GM04503 (cell line): ENCODE data around the gene FUBP3.
A peak's percentile ranks its signal among the peaks of the same experiment; 100 is the strongest.

Experiments
- DNase-seq: peaks from one replicate; pipeline ENCODE4 v3.0.0-alpha.2; 2012; ENCODE audit warnings: low read depth

Gene FUBP3

DNA sequence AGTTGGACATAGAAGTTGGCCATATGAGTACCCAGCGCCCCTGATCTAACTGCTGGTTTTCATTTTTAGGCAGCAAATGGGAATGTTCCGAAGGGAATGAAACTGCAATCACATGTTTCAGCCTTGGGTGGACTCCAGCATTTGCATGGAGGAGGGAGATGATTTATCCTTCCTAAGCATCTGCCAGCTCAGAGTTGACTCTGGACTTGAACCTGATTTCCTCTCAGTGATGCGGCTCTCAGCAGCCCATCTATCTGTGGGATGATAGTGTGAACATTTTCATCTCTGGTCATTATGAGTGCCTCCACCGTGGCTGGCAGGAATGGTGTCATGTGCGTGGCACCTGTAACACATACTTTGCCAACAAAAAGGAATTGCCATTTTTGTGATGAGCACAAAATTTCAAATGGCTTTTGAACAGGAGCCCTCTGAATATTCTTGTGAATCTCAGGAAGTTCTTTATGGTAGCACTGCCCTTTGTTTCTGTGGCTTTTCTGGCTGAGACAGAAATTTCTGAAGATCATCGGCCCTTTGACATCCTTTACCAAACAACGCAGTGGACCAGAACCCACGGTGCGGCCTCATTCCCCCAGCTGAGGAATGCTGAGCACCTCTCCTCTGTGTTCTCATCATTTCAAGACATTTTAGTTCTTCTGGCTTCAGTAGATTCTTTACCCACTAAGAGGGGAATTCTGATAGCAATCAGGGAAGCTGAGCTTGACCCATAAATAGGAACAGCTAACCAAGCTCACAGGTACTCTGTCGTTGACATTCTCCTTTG, 28.5 kb downstream of the FUBP3 start:
- DNase-seq: peak; percentile 21

DNA sequence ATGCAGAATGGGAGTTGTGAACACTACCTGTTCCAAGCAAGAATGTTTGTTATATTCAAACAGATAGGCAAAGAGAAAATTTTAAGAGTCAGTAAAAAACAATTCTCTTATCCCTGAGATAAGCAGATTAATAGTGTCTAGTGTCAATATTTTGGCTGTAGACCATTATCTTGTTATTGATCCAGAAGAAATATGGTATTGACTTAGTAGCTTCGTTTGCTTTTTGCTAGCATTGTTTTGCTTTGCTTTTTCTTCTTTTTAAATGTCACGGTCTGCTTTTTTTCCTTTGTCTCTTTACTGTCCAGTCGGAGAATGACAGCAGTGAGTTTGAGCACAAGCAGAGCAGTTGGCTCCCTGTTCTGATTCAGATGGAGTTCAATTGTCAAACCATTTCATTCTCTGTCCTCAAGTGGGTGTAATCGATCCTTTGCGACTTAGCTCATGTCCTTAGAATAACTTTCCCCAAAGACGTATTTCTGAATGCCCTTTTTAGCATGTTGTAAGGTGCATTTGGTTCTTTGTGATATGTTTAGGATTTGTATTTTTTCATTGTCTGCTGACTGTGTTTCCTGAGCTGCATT, 29.3 kb downstream of the FUBP3 start:
- no peak for DNase-seq

DNA sequence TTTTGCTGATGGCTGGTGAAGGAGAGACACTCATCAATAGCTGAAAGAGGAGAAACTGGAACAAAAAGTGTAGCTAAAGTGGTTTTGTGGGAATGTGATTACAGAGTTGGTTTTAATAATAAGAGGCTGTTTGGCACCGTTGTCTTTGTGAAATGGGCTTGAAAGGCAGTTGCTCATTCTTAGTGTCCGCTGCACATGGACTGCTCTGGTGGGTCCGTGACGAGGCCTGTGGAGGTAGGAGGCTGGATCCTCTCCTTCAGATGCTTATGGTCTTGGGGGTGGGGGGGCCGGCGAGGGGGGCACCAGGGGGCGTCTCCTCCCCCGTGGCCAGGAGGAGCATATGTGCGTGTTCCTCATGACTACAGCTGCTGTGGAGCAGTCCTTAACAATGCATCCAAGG, 29.8 kb downstream of the FUBP3 start:
- DNase-seq: no peak

DNA sequence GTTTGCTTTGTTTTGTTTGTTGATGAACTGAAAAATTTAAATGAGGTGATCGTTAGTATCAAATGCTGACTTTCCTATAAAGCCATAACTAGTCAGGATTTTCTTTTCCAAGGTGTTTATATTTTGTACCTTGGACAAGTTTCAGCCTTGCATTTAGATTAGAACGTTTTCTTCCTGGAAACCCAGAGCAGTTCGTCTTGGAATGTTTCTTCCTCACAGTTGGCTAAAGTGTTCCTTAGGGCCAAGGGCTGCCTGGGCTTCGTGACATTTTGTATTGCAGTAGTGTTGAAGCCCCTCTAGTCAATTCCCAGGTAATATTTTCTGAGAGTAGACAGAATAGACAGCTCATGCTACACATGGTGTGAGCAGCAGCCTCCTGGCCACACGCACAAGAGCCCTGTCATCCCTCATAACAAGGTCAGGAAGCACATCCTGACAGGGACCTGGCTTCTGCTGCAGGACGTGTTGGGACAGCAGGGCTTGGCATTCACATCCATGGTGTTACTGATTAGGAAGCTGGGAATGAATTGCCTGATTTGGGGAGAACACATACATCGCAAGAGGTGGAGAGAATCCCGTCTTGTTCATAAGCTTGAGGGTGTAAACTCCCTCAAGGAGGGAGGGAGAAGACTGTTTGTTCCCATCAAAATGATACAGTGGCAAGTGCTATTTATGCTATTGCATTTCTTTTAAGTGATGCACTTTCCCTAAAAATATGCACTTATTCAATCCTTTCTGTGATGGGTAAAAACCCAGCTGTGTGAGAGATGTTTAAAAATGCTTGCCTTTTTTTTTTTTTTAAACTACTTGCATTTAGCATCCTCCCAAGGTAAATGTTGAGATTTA, 31.7 kb downstream of the FUBP3 start:
- DNase-seq: no peak

DNA sequence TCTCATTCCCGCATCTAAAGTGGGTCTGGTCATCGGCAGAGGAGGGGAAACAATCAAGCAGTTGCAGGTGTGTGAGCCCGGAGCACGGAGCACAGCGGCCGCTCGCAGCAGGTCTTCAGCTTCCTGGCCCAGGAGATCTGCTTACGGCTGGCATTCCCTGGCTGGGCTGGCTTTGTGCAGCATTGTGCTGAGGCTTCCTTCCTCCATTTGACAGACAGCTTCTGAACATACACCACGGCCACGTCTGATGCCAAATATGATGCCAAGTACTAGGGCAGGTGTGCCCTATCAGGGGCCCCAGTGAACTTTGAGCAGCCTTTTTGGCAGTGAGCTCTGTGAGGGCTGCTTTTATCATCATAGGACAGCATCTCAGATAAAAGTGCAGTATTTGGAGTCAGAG, 37.1 kb downstream of the FUBP3 start:
- no peak for DNase-seq

DNA sequence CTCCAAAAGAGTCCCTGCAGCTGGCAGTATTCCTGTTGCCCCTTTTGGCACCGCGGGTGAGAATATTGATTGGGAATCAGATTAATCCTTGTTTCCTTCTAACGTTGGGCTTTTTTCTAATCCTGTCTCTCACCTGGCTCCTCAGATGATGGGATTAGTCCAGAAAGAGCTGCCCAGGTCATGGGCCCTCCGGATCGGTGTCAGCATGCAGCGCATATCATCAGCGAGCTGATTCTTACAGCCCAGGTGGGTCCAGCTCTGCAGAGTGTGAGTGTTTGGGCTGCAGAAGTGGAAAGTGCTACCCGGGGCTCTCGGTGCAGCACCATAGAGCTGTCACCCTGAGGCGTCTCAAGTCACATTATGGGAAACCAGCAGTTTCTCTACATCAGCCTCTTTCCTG, 44.1 kb downstream of the FUBP3 start:
- no peak for DNase-seq

DNA sequence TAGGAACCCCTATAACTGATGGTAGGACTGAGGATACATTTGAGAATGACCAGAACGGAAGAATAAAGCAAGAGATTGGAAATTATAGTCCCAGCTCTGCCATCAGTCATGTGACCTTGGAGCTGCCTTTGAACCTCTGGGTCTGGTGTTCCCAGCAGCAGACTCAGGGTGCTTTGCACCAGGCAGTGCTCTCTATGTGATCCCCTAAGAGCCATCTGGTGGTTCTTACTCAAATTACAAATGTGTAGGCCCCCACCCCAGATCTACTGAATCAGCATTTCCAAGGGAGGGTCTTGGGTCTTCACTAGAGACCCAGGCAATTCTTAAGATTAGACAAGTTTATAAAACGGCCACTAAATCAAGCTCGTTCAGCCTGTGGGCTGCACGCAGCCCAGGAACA, 44.8 kb downstream of the FUBP3 start:
- DNase-seq: no peak

DNA sequence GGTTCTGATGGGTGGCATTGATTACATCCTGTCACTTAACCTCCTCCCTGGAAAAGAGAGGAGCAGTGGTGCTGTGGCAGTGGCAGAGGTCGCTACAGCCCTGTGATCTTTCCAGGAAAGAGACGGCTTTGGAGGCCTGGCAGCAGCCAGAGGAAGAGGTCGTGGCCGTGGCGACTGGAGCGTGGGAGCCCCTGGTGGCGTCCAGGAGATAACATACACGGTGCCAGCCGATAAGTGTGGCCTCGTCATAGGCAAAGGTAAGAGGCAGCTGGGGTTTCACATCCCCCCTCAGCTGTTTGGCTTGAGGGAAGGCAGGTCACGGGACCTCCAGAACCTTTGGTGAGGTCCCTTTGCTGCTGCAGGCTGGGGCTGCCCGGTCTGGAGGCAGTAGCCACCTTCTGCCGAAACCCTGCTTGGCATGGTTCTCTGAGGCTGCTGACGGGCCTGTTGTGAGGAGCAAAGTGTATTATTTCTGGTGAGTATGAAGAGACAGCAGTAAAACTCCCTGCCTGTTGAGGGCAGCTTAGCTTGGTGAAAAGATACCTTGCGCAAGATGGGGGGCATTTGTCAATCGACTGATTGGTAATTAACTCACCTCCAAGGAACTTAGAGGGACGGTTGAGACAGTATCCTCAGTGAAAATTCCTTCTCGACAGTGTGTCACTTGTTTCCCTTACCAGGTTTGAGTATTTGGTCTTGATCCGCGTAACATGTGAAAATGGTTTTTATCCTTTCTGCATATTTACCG, 47.0 kb downstream of the FUBP3 start:
- DNase-seq: no peak

DNA sequence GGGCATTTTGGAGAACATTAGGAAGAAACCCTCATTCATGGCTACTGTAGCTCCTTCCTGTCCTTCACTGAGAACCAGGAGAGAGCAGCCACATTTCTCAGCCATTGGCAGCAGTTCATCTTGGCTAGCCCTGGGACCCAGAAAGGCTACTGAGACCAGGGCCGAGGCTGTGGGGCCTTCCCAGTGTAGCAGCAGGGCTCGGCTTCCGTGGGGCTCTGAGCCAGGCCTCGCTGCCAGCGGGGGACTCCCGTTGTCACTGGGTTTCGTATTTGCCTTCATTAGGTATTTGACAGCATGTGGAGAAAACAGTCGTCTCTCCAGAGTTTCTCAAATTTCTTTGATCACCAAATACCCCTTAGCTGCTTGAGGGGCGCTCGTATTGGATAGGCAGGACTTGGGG, 47.7 kb downstream of the FUBP3 start:
- no peak for DNase-seq

DNA sequence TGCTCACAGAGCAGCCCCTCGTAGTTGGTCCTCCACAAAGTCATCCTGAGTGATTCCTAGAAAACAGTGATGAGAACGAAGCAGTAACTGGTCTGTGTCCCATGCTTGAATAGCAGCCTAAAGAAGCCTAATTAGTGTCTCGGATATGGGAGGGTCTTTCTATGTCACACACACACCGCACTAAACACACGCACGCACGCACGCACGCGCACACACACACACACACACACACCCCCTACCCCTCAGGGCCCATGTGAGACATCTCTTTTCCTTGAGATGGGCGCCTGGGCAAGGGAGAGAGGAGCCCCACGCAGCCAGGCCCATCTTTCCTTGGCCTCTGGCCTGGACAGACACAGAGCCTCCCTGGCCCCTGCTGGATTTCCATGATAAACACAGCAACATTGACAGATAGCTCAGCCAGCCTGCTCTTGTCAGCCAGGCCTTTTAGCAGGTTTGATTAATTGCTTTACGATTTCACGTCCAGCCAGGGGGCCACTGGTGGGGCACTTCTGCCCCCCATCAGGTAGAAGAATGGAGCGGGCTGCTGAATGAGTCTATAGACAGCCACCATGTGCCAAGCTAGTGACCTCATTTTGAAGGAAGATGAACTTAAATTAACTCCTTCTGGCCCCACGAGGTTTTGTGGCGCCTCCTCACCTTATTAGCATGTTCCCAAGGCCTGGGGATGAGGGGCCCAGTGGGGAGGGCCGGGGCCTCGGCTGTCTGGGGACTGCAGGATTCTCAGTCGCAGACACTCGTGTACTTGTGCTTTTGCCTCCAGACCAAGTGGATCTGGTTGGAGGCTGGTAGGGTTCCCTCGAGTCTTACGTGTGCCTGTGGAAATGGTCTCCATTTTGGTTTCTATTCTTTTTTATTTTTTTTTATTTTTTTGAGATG, 48.8 kb downstream of the FUBP3 start:
- peak; percentile 23 for DNase-seq

DNA sequence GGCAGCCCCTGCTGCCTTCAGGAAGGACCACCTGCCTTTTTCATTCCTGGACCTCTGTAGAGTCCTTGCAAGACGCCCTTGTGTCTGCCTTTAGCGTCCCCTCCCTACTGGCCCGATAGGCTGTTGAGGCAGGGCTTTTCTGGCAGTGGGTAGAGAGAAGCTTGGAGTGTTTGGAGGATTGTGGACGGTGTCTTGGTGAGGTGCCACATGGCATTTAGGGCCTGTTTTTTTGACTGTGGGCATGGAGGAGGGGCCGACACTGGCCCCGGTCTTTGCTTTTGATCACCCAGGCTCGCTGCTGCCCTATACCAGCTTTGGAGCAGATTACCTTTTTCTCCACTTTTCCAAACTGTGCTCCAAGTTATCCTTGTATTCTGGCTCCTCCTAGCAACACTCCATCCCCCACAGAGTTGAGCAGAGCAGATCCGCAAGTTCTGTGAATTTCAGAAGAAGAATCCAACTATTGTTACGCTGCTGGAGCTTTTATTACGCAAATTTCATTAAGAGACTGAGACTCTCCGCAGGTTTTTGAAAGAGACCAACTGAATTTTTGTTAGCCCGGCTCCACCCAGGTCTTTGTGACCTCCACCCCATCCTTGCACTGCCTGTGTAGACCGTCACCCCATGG, 50.2 kb downstream of the FUBP3 start:
- no peak for DNase-seq

DNA sequence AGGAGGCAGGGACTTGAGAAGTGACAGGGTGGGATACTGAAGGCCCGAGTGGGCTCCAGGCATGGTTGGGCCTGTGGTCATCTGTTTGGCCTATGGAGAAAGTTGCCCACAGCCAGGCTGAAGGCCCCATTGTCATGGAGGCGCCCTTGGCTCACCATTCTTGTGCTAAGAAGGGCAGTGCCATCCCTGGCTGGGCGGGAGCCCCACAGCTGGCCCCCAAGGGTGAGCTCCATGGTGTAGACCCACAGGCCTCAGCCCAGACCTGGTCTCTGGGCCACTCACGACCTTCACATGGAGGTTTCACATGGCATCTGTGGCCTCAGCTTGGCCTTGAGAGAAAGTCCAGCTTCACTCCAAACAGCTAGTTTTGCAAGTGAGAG, 50.7 kb downstream of the FUBP3 start:
- DNase-seq: no peak

DNA sequence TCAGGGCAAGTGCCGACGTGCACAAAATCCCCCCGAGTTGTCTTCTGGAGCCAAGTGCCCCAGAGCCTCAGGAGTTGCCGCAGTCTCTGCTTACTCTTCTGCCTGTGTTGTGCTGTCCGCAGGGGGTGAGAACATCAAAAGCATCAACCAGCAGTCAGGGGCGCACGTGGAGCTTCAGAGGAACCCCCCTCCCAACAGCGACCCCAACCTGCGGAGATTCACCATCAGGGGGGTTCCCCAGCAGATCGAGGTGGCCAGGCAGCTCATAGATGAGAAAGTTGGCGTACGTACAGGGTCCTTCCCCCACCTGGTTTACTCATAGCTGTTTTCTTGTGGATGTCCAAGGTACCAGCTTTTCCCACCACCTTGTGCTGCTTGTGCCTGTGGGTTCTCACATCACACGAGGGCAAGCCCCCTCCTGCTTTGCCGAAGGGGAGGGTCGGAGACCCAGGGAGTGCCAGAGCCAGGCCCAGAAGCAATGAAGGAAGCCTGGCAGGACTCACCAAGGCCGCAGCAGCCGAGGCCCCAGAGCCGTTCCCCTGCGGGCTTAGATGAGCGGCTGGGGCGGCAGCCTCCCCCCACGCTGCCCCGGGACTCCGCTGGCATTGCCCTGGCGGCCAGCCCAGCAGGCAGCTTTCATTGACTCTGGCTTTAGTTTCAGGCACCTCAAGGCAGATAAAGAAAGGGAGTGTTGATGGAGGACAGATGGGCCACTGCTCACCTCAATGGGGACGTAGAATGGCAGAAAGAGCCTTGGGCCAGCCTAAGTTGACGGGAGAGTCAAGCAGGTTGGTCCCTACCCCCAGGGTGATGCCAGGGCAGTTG, 51.3 kb downstream of the FUBP3 start:
- no peak for DNase-seq

DNA sequence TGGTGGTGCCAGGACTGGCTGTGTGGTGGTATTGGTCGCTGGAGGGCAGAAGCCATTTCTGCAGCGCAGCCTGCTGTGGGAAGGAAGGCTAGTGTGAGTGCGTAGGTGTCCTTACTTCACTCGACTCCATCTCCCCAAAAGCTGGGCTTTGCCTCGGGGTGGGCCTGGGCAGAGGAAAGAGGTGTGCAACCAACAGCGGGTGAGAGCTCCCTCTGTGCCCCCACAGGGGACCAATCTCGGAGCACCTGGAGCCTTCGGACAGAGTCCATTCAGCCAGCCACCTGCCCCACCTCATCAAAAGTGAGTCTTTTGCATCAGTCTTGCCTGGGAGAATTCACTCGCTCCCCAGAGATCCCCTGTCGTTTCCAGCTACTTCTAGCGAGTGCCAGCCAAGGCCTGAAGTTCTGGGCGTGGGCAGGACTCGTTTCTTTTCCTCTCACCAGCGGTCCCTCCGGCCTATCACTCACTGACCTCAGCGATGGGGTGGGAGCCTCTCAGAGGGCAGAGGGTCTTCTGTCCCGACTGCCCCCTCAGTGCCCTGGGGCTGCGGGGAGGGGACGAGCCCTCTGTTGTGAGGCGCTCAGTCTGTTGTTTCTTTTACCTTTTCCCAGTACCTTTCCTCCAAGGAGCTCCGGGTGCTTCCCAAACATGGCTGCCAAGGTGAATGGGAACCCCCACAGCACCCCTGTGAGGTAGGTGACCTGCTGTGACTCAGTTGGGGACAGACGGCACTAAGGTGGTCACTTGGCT, 52.1 kb downstream of the FUBP3 start:
- no peak for DNase-seq

DNA sequence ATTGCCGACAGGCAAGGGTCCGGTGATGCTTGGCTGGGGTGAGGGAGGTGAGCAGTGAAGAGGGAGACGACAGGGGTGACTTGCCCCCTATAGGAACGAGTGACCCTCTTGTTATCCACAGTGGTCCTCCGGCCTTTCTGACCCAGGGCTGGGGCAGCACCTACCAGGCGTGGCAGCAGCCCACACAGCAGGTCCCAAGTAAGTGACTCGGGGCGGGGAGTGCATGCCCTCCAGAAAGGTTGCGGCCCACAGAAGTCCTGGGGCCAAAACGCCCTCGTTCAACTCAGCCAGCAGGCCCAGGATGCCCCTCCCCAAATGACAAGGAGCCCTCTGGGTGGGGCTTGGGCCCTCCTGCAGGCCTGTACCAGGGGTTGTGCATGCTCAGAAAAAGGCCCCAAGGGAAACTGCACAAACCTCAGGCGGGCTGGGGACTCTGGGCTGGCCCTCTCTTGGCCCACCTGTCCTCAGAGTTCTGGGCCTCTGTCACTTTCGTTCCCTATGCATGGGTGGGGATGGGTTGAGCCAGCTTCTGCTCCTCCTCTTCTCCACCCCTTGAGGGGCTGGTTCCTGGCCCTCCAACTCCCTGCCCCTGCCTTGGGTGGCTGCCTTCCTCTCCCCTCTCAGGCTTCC, 52.8 kb downstream of the FUBP3 start:
- DNase-seq: no peak

DNA sequence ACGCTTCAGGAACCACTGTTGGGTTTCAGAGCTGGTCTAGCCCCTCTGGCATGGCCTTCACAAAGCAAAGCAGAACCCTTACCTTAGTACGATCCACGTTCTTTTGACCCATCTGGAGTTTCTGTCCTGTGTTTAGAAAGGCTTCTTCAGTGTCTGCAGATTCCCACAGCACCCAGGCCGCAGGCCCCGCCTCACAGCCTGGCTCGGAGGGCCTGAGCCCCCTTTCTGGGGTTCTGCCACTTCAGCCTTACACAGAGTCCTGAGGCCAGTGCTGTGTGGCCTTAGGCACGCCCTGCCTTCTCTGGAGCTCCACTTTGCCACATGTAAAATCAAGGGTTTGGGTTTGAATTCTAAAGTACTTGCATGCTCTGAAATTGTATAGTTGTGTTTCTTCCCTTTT, 53.5 kb downstream of the FUBP3 start:
- DNase-seq: no peak

DNA sequence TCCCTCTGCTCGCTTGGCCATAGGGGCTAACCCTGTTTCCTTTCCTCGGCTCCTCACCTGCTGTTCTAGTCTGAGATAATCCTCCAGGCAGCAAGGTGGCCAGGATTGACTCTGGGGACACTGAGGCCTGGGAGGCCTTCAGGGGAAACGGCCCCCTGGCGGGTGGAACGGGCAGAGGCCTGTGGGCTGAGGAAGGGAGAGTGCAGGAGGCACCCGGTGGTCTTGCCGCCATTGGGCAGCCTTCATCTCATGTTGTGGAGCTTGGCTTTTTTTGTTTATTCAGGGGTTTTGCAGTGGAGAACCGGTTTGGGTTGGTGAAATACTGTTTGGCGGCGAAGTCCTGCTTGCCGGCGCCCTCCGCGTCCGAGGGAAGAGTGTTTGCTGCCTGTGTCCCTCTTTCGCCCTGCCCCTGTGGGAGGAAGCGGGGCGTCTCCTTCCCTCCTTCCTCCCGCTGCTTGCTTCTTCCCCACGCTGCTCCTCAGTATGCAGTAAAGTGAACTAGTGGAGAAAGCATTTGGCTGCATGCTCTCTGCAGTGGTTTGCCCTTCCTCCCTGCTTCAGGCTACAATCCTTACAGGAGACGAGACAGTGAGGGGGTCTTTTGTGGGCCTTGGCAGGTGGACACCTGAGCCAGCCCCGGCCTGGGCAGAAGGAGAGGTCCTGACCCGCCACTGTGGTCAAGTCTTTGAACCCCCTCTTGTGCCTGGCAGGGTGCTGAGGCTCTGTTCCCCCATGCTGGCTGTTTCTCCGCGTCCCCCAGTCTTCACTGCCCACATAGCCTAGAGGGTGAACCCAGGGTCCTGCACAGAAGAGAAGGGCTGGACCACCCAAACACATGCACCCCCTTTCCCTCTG, 54.2 kb downstream of the FUBP3 start:
- no peak for DNase-seq
